H1 (cell line): ENCODE results near the gene CDCA7L. TPM values are rescaled to one million over a fixed set of nuclear protein-coding genes. Genes with fewer than 3 reads are reported as not detected.

Experiments
- CEBPB ChIP-seq: IDR thresholded peaks from 2 replicates; pipeline ENCODE4 v1.6.1; 2012; ENCODE audit warnings: low read depth, low read length
- SAP30 ChIP-seq: fragments of 300-600 bp; sonication (generic); IDR thresholded peaks from 2 replicates; pipeline ENCODE4 v1.7.1; 2012; ENCODE audit warnings: low read length, moderate library complexity, mild to moderate bottlenecking, inconsistent platforms; ENCODE audit not compliant: insufficient read depth, insufficient replicate concordance
- polyA plus RNA-seq, 7 experiments: library from polyadenylated mRNA; depleted of rRNA in 3 of 7; stranded (reverse) in 5 of 7; unstranded in 2 of 7; fragments of >200 nt in 5 of 7; fragments of 200-250 nt in 2 of 7; gene quantifications; 1 replicate in 5 of 7; 2 replicates in 1 of 7; 4 replicates in 1 of 7; pipeline versions ENCODE4 v1.2.1 to v1.2.3, GENCODE V29; 2011 to 2013; ENCODE audit warnings: missing spikeins in 2 of 7, mixed read lengths in 2 of 7
- total RNA-seq: library from RNA; stranded (reverse); fragmentation: NEBNext Ultra II Directional; extraction: Animal tissue kit (Norgen Biotek cat#: 25700); gene quantifications from 2 replicates; pipeline ENCODE4 v1.2.1, GENCODE V29; 2021

The CDCA7L gene
- total and polyA plus RNA-seq, 2 of the 8 experiments (the other 6 are each of a cell fraction or from before 2014, with no cell fraction given) = 93.8 to 168 TPM

- no peak for TF ChIP-seq SAP30
- no peak for TF ChIP-seq CEBPB
Observed at GRCh38 chr7:21984042-21984441, 38.3 kb upstream of the CDCA7L start (continued).
